Smooth muscle cell (in vitro differentiated cells): ENCODE measurements around the gene RNLS. TPM values are rescaled to one million over a fixed set of nuclear protein-coding genes. Genes with fewer than 3 reads are reported as not detected.

Experiments used
- DNase-seq: peaks from one replicate; lab custom pipeline; 2025; ENCODE audit not compliant: unreplicated experiment; lab: John Stamatoyannopoulos, UW
- H2AFZ ChIP-seq: fragments of 200-600 bp; sonication (generic); 2 replicates; pipeline ENCODE4 v1.6.0; 2016; ENCODE audit warnings: antibody characterized with exemption, low read depth, mild to moderate bottlenecking
- H3F3A ChIP-seq: fragments of 200-600 bp; sonication (generic); 2 replicates; pipeline ENCODE4 v1.6.0; 2017; ENCODE audit warnings: antibody characterized with exemption, low read depth
- H3K27ac ChIP-seq: fragments of 200-600 bp; sonication (generic); 2 replicates; pipeline ENCODE4 v1.5.1; 2016; ENCODE audit warnings: low read depth, mild to moderate bottlenecking
- H3K27me3 ChIP-seq: fragments of 200-600 bp; sonication (generic); 2 replicates; pipeline ENCODE4 v1.6.1; 2016; ENCODE audit warnings: low read depth, mild to moderate bottlenecking
- H3K36me3 ChIP-seq: fragments of 200-600 bp; sonication (generic); 2 replicates; pipeline ENCODE4 v1.5.1; 2016; ENCODE audit warnings: low read depth
- H3K4me1 ChIP-seq: fragments of 200-600 bp; sonication (generic); 2 replicates; pipeline ENCODE4 v1.5.1; 2016; ENCODE audit warnings: low read depth
- H3K4me2 ChIP-seq: fragments of 200-600 bp; sonication (generic); 2 replicates; pipeline ENCODE4 v1.6.0; 2016; ENCODE audit warnings: mild to moderate bottlenecking
- H3K4me3 ChIP-seq: fragments of 200-600 bp; sonication (generic); 2 replicates; pipeline ENCODE4 v1.5.1; 2016; ENCODE audit warnings: mild to moderate bottlenecking
- H3K79me2 ChIP-seq: fragments of 200-600 bp; sonication (generic); 2 replicates; pipeline ENCODE4 v1.6.0; 2016; ENCODE audit warnings: low read depth, mild to moderate bottlenecking
- H3K9ac ChIP-seq: fragments of 200-600 bp; sonication (generic); 2 replicates; pipeline ENCODE4 v1.6.0; 2016; ENCODE audit warnings: low read depth
- H3K9me3 ChIP-seq: fragments of 200-600 bp; sonication (generic); replicated peaks from 2 replicates; pipeline ENCODE4 v1.5.1; 2016; ENCODE audit warnings: low read depth
- H4K20me1 ChIP-seq: fragments of 200-600 bp; sonication (generic); 2 replicates; pipeline ENCODE4 v1.6.0; 2016; ENCODE audit warnings: low read depth
- WGBS: methylation state at CpG from one replicate; pipeline ENCODE4 v1.1.7; 2016; ENCODE audit warnings: low lambda C conversion rate; 5-methylcytosine and 5-hydroxymethylcytosine counted together
- polyA plus RNA-seq: library from polyadenylated mRNA; unstranded; fragments of >200 nt; fragmentation: Nextera tagmentation; extraction: Ambion mirVana; gene quantifications from 2 replicates; pipeline ENCODE4 v1.2.1, GENCODE V29; 2016
- total RNA-seq: library from RNA; depleted of rRNA; stranded (reverse); fragments of >200 nt; gene quantifications from 2 replicates; pipeline ENCODE4 v1.2.3, GENCODE V29; 2014
- TF ChIP-seq, protein P1 (sequence below): fragments of 200-600 bp; sonication (generic); IDR thresholded peaks from 2 replicates; pipeline ENCODE4 v1.5.1; 2017; ENCODE audit warnings: borderline replicate concordance, mild to moderate bottlenecking, antibody characterized with exemption; ENCODE audit not compliant: insufficient read depth, poor library complexity, severe bottlenecking

RNLS gene
- total and polyA plus RNA-seq, 2 experiments from 2014 or later, result 4.8 to 11.2 TPM

DNA sequence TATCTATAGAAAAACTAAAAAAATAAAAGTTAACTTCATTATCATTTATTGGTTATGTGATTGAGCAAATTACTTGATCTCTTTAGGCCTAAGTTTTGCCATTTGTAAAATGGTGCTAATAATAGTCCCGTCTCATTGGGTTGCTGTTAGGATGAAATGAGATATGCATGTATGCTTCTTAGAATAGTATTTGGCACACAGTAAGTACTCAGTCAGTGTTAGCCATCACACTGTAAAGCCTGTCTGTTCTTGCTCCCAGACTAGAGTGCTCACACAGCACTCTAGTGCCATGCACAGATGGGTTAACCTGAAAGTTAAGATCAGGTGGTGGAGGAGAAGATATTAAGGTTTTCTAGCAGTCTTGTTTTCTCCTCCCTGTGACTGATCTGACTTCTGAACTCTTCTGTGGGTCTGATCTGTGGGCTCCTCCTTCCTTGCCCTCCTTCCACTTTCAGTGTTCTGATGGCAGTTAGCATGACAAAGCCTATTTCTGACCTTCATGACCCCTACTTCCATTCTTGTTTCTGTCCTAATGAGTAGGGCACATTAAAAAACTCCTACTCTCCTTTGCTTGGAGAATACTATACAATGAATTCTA is 167.5 kb downstream of the RNLS start:
- Histone ChIP-seq H2AFZ (no peak overlapping the region), H3K27me3 (peaks cover 4% of the 10 kb centered on the region), H3K4me3 (no peak overlapping the region), H3F3A (no peaks in the 10 kb centered on the region), H3K9ac (no peak overlapping the region), H4K20me1 (no peaks in the 10 kb centered on the region), H3K36me3 (no peaks in the 10 kb centered on the region), H3K4me1 (no peaks in the 10 kb centered on the region), H3K4me2 (no peak overlapping the region), H3K27ac (no peak overlapping the region), H3K9me3 (no peaks in the 10 kb centered on the region), H3K79me2 (no peaks in the 10 kb centered on the region)
- TF ChIP-seq, protein P1, sequence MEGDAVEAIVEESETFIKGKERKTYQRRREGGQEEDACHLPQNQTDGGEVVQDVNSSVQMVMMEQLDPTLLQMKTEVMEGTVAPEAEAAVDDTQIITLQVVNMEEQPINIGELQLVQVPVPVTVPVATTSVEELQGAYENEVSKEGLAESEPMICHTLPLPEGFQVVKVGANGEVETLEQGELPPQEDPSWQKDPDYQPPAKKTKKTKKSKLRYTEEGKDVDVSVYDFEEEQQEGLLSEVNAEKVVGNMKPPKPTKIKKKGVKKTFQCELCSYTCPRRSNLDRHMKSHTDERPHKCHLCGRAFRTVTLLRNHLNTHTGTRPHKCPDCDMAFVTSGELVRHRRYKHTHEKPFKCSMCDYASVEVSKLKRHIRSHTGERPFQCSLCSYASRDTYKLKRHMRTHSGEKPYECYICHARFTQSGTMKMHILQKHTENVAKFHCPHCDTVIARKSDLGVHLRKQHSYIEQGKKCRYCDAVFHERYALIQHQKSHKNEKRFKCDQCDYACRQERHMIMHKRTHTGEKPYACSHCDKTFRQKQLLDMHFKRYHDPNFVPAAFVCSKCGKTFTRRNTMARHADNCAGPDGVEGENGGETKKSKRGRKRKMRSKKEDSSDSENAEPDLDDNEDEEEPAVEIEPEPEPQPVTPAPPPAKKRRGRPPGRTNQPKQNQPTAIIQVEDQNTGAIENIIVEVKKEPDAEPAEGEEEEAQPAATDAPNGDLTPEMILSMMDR, result no peak
- no peak for DNase-seq
- WGBS, result 100% methylated on average over 1 of the region's 1 CpG

DNA sequence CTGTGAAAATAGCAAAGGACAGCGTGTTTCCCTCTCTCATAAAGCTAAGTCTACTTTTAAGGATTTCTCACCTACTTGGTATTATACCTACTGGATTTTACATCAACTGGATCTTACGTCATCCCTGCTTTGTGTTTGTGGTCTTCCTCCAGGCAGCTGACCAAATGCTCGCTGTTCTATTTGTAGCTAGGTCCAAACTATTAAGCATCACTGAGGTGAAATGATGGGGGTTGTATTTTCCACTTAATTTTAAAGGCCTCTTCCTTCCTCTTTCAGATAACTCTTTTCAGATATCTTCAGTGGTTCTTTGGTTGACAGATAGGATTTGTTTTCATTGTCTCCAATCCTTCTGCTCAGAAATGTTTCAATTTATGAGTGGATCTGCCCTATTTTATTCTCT is 169.7 kb downstream of the RNLS start:
- H3K27ac ChIP-seq, result no peak overlapping the region
- no peak overlapping the region for H2AFZ ChIP-seq
- TF ChIP-seq, protein P1, result no peak
- WGBS, result 86% methylated on average over 3 of the region's 3 CpGs
- peaks cover 4% of the 10 kb centered on the region for H3K27me3 ChIP-seq
- no peaks in the 10 kb centered on the region for H3K79me2 ChIP-seq
- no peak overlapping the region for H3K4me2 ChIP-seq
- H4K20me1 ChIP-seq, result no peaks in the 10 kb centered on the region
- H3K4me1 ChIP-seq, result no peaks in the 10 kb centered on the region
- H3K9me3 ChIP-seq, result no peaks in the 10 kb centered on the region
- no peak overlapping the region for H3K4me3 ChIP-seq
- no peaks in the 10 kb centered on the region for H3F3A ChIP-seq
- no peaks in the 10 kb centered on the region for H3K36me3 ChIP-seq
- DNase-seq, result no peak
- H3K9ac ChIP-seq, result no peak overlapping the region

DNA sequence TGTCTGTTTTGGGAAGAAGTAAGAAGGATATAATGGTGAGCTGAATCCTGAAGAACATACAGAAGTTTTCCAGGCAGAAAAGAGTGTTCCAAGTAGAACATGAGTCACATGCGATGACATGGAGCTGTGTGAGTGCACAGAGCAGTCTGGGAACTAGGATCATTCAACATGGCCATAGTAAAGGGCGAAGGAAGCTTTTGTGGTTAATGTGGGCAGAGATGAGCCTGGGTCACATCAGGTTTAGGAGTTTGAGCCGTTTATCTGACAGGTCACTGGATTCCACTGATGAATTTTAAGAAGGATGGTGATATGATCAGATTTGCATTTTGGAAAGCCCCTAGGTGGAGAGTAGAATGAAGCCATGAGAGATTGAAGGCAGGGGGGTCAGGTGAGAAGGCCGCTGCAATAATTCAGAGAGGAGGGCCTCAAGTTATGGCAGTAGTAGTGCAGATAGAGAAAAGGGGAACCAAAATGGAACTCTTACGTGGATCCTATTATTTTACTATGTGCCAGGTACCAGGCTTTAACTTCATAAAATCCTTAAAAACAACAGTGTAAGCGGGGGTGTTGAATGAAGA is 171.3 kb downstream of the RNLS start:
- Histone ChIP-seq H4K20me1 (no peaks in the 10 kb centered on the region), H3K4me1 (no peaks in the 10 kb centered on the region), H3K9me3 (no peaks in the 10 kb centered on the region), H3K9ac (no peak overlapping the region), H3K4me2 (no peak overlapping the region), H3F3A (no peaks in the 10 kb centered on the region), H3K27me3 (peaks cover 4% of the 10 kb centered on the region), H3K27ac (no peak overlapping the region), H3K36me3 (no peaks in the 10 kb centered on the region), H2AFZ (no peak overlapping the region), H3K79me2 (no peaks in the 10 kb centered on the region), H3K4me3 (no peak overlapping the region)
- no peak for DNase-seq
- 79% methylated on average over 6 of the region's 6 CpGs for WGBS
- TF ChIP-seq, protein P1, result no peak

DNA sequence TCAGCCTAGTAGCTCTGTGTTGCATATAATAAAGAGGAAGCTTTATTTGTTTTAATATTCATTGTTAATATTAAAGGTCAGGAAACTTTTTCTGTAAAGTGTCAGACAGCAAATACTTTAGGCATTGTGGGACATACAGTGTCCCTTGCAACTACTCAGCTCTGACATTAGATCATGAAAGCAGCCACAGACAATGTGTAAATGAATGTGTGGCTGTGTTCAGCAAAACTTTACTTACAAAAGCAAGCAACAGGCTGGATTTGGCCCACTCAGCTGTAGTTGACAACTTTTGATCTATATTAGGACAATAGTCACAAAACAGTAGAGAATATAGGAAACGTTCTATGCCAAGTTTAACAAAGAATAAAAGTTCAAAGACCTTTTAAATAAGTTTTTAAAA is 173.3 kb downstream of the RNLS start:
- H3K9ac ChIP-seq, result no peak overlapping the region
- H3F3A ChIP-seq, result no peaks in the 10 kb centered on the region
- H3K27me3 ChIP-seq, result peaks cover 4% of the 10 kb centered on the region
- TF ChIP-seq, protein P1, result no peak
- no peak overlapping the region for H3K4me3 ChIP-seq
- DNase-seq, result no peak
- H4K20me1 ChIP-seq, result no peaks in the 10 kb centered on the region
- no peaks in the 10 kb centered on the region for H3K4me1 ChIP-seq
- no peaks in the 10 kb centered on the region for H3K9me3 ChIP-seq
- no peaks in the 10 kb centered on the region for H3K79me2 ChIP-seq
- H2AFZ ChIP-seq, result no peak overlapping the region
- H3K4me2 ChIP-seq, result no peak overlapping the region
- WGBS, result 79% methylated on average over 1 of the region's 1 CpG
- no peak overlapping the region for H3K27ac ChIP-seq
- H3K36me3 ChIP-seq, result no peaks in the 10 kb centered on the region
